ENCODE data around the gene NUDT1.

The NUDT1 gene

GRCh38 chr7:2275101-2275500 lies 33.1 kb downstream of the NUDT1 start:
- Histone ChIP-seq H3K36me3 (ENCODE audit: insufficient read depth, low read length) (peaks cover 6% of the 10 kb centered on the region; the same call in 1 of the 2 replicates), H3K27me3 (ENCODE audit: insufficient read depth, low read length) (no peaks in the 10 kb centered on the region), H3K4me1 (ENCODE audit: insufficient read depth, low read length, severe bottlenecking) (no peaks in the 10 kb centered on the region), H3K79me2 (ENCODE audit: insufficient read depth, low read length) (no peaks in the 10 kb centered on the region), H3K4me2 (ENCODE audit: low read length) (no peak overlapping the region), H3K27ac (ENCODE audit: low read depth, low read length, poor library complexity, severe bottlenecking) (no peak overlapping the region), H3K4me3 (ENCODE audit: low read depth, low read length, poor library complexity, severe bottlenecking) (no peak overlapping the region), H3K9ac (ENCODE audit: low read length) (no peak overlapping the region), H3K9me2 (ENCODE audit: low read depth, low read length) (no peaks in the 10 kb centered on the region), H3K9me3 (ENCODE audit: low read length) (no peaks in the 10 kb centered on the region), H4K20me1 (ENCODE audit: insufficient read depth, low read length) (no peaks in the 10 kb centered on the region), H2AFZ (ENCODE audit: low read length) (no peak overlapping the region), H3F3A (ENCODE audit: insufficient read depth, low read length) (no peaks in the 10 kb centered on the region)
- TF ChIP-seq CTCF (IDR thresholded peaks at IDR 0.05; ENCODE audit: low read length), result no peak
- no peak for TF ChIP-seq EZH2 (IDR thresholded peaks at IDR 0.05; ENCODE audit: borderline replicate concordance, low read length)

- Histone ChIP-seq H3K4me3 (ENCODE audit: low read depth, low read length, poor library complexity, severe bottlenecking) (no peak overlapping the region), H3K9me2 (ENCODE audit: low read depth, low read length) (no peaks in the 10 kb centered on the region), H3K79me2 (ENCODE audit: insufficient read depth, low read length) (no peaks in the 10 kb centered on the region), H3K36me3 (ENCODE audit: insufficient read depth, low read length) (peaks cover 5% of the 10 kb centered on the region; the same call in 1 of the 2 replicates), H3K27me3 (ENCODE audit: insufficient read depth, low read length) (no peaks in the 10 kb centered on the region), H3F3A (ENCODE audit: insufficient read depth, low read length) (no peaks in the 10 kb centered on the region), H3K4me1 (ENCODE audit: insufficient read depth, low read length, severe bottlenecking) (no peaks in the 10 kb centered on the region), H3K27ac (ENCODE audit: low read depth, low read length, poor library complexity, severe bottlenecking) (no peak overlapping the region), H2AFZ (ENCODE audit: low read length) (no peak overlapping the region), H3K9me3 (ENCODE audit: low read length) (no peaks in the 10 kb centered on the region), H4K20me1 (ENCODE audit: insufficient read depth, low read length) (no peaks in the 10 kb centered on the region), H3K9ac (ENCODE audit: low read length) (no peak overlapping the region), H3K4me2 (ENCODE audit: low read length) (no peak overlapping the region)
- TF ChIP-seq CTCF (IDR thresholded peaks at IDR 0.05; ENCODE audit: low read length) (no peak), EZH2 (IDR thresholded peaks at IDR 0.05; ENCODE audit: borderline replicate concordance, low read length) (no peak)
Measured at GRCh38 chr7:2276107-2276506, 34.1 kb downstream of the NUDT1 start.

- H3K27ac ChIP-seq (ENCODE audit: low read depth, low read length, poor library complexity, severe bottlenecking), result no peak overlapping the region
- no peaks in the 10 kb centered on the region for H3K9me3 ChIP-seq (ENCODE audit: low read length)
- H3K36me3 ChIP-seq (ENCODE audit: insufficient read depth, low read length), result no peaks in the 10 kb centered on the region
Measured at GRCh38 chr7:2278026-2278425, 36.0 kb downstream of the NUDT1 start.

More at GRCh38 chr7:2278026-2278425, 36.0 kb downstream of the NUDT1 start:
- H2AFZ ChIP-seq (ENCODE audit: low read length), result no peak overlapping the region
- H3K4me2 ChIP-seq (ENCODE audit: low read length), result no peak overlapping the region
- H3F3A ChIP-seq (ENCODE audit: insufficient read depth, low read length), result no peaks in the 10 kb centered on the region
- no peak overlapping the region for H3K4me3 ChIP-seq (ENCODE audit: low read depth, low read length, poor library complexity, severe bottlenecking)
- no peaks in the 10 kb centered on the region for H3K4me1 ChIP-seq (ENCODE audit: insufficient read depth, low read length, severe bottlenecking)
- H4K20me1 ChIP-seq (ENCODE audit: insufficient read depth, low read length), result no peaks in the 10 kb centered on the region
- no peak for TF ChIP-seq EZH2 (IDR thresholded peaks at IDR 0.05; ENCODE audit: borderline replicate concordance, low read length)
- TF ChIP-seq CTCF (IDR thresholded peaks at IDR 0.05; ENCODE audit: low read length), result no peak
- no peaks in the 10 kb centered on the region for H3K79me2 ChIP-seq (ENCODE audit: insufficient read depth, low read length)
- no peaks in the 10 kb centered on the region for H3K27me3 ChIP-seq (ENCODE audit: insufficient read depth, low read length)
- H3K9me2 ChIP-seq (ENCODE audit: low read depth, low read length), result no peaks in the 10 kb centered on the region
- no peak overlapping the region for H3K9ac ChIP-seq (ENCODE audit: low read length)
